ENCODE results near the gene NDC80. TPM values are rescaled to one million over a fixed set of nuclear protein-coding genes. Genes with fewer than 3 reads are reported as not detected.
A peak's percentile ranks its signal among the peaks of the same experiment; 100 is the strongest.
"Not testable (repeated sequence)": the region's sequence is repeated elsewhere in the genome, so short reads cannot be mapped to it uniquely, and the experiment has no call there.

Gene NDC80
- total RNA-seq, 1 donor from 2014 or later, result not detected

- TF ChIP-seq CTCF (IDR thresholded peaks at IDR 0.05), result no peak
- DNase-seq (ENCODE audit: low spot score in 2 of 2), result no peak
- H3K9me3 ChIP-seq, result no peaks in the 10 kb centered on the region
- H3K27me3 ChIP-seq, result no peaks in the 10 kb centered on the region
- H3K4me1 ChIP-seq, result no peaks in the 10 kb centered on the region
- H3K27ac ChIP-seq, result no peak overlapping the region
- intact Hi-C loops (cut with DNase I), result no loop called here
- H3K4me3 ChIP-seq, result no peak overlapping the region
- H3K36me3 ChIP-seq, result no peaks in the 10 kb centered on the region
Measured at GRCh38 chr18:2538236-2538635, 33.1 kb upstream of the NDC80 start.

- H3K27ac ChIP-seq, result no peak overlapping the region
- TF ChIP-seq CTCF (IDR thresholded peaks at IDR 0.05), result no peak
- intact Hi-C loops (cut with DNase I), result no loop called here
Measured at GRCh38 chr18:2538844-2539243, 32.5 kb upstream of the NDC80 start.

GRCh38 chr18:2540575-2540974 is 30.8 kb upstream of the NDC80 start:
- no peak for DNase-seq (ENCODE audit: low spot score in 2 of 2)
- no peak for TF ChIP-seq CTCF (IDR thresholded peaks at IDR 0.05)
- Histone ChIP-seq H3K36me3 (no peaks in the 10 kb centered on the region), H3K4me1 (no peaks in the 10 kb centered on the region), H3K27me3 (no peaks in the 10 kb centered on the region), H3K27ac (no peak overlapping the region), H3K9me3 (no peaks in the 10 kb centered on the region), H3K4me3 (no peak overlapping the region)
- intact Hi-C loops (cut with DNase I), result loop anchor here (10.0 kb wide), 2 partner anchors 956 to 1676 kb away; no protein-coding TSS in a partner anchor

More at GRCh38 chr18:2538844-2539243, 32.5 kb upstream of the NDC80 start:
- Histone ChIP-seq H3K27me3 (no peaks in the 10 kb centered on the region), H3K9me3 (no peaks in the 10 kb centered on the region), H3K4me1 (no peaks in the 10 kb centered on the region), H3K4me3 (no peak overlapping the region), H3K36me3 (no peaks in the 10 kb centered on the region)
- no peak for DNase-seq (ENCODE audit: low spot score in 2 of 2)

GRCh38 chr18:2541925-2542563 is 29.3 kb upstream of the NDC80 start:
- TF ChIP-seq CTCF (IDR thresholded peaks at IDR 0.05), result peak; percentile 33 to 60 (median 49)
- not testable (repeated sequence) for DNase-seq (ENCODE audit: low spot score in 2 of 2); H3K36me3 ChIP-seq; H3K4me1 ChIP-seq; H3K27me3 ChIP-seq; H3K4me3 ChIP-seq; H3K9me3 ChIP-seq; H3K27ac ChIP-seq
- intact Hi-C loops (cut with DNase I), result loop anchor here (10.0 kb wide), 2 partner anchors 957 to 1677 kb away; no protein-coding TSS in a partner anchor

- no peaks in the 10 kb centered on the region for H3K4me1 ChIP-seq
- no peaks in the 10 kb centered on the region for H3K27me3 ChIP-seq
- no peak for DNase-seq (ENCODE audit: low spot score in 2 of 2)
- H3K4me3 ChIP-seq, result no peak overlapping the region
- intact Hi-C loops (cut with DNase I), result loop anchor here (10.0 kb wide), 2 partner anchors 960 to 1680 kb away; no protein-coding TSS in a partner anchor
- H3K36me3 ChIP-seq, result peaks cover 0 to 5% of the 10 kb centered on the region in 2 donors
- no peak for TF ChIP-seq CTCF (IDR thresholded peaks at IDR 0.05)
- no peaks in the 10 kb centered on the region for H3K9me3 ChIP-seq
- no peak overlapping the region for H3K27ac ChIP-seq
Measured at GRCh38 chr18:2545155-2545554, 26.2 kb upstream of the NDC80 start.

Measured in ascending aorta (tissue), 2 donors.